Suprapubic skin (tissue), 4 donors: ENCODE results near the gene ERC2.

ENCODE experiments used
- CTCF ChIP-seq, 2 donors: fragments of 200-600 bp in 1 of 2; fragments of 450-650 bp in 1 of 2; sonication (generic) in 1 of 2; IDR thresholded peaks; one replicate each; pipeline ENCODE4 v1.5.1; 2016 to 2019; ENCODE audit warnings: antibody characterized with exemption in 2 of 2, mild to moderate bottlenecking in 1 of 2, moderate library complexity in 1 of 2
- EP300 ChIP-seq: sonication (generic); formaldehyde crosslinking; IDR thresholded peaks from one replicate; pipeline ENCODE4 v1.6.1; 2017; ENCODE audit warnings: antibody characterized with exemption
- POLR2A ChIP-seq, 2 donors: fragments of 450-650 bp; IDR thresholded peaks; one replicate each; pipeline ENCODE4 v1.6.1; 2017; ENCODE audit warnings: antibody characterized with exemption in 2 of 2, mild to moderate bottlenecking in 2 of 2, moderate library complexity in 2 of 2
- POLR2AphosphoS5 ChIP-seq, 3 donors: sonication (generic); formaldehyde crosslinking; IDR thresholded peaks; one replicate each; pipeline ENCODE4 v1.6.1; 2017; ENCODE audit warnings: antibody characterized with exemption in 3 of 3

- no peak for TF ChIP-seq CTCF (IDR thresholded peaks at IDR 0.05)
- TF ChIP-seq POLR2A (IDR thresholded peaks at IDR 0.05): no peak
- TF ChIP-seq EP300: no peak
- TF ChIP-seq POLR2AphosphoS5 (IDR thresholded peaks at IDR 0.05): no peak
Measured at GRCh38 chr3:55988905-55989304, 479.4 kb downstream of the ERC2 start.
